ENCODE results near the gene SORBS1. TPM values are rescaled to one million over a fixed set of nuclear protein-coding genes. Genes with fewer than 3 reads are reported as not detected.

Gene SORBS1
- total RNA-seq, 1 donor from 2014 or later = 58.2 TPM

- peaks cover 20% of the 10 kb centered on the region for H3K4me1 ChIP-seq
- no peaks in the 10 kb centered on the region for H3K9me3 ChIP-seq
- H3K27ac ChIP-seq = no peak overlapping the region
- DNase-seq (no peak), ATAC-seq (peak in 1 of 2 donors; percentile 20)
- no peak overlapping the region for H3K4me3 ChIP-seq
- TF ChIP-seq CTCF (IDR thresholded peaks at IDR 0.05) = no peak
- no peaks in the 10 kb centered on the region for H3K36me3 ChIP-seq
- no peaks in the 10 kb centered on the region for H3K27me3 ChIP-seq (ENCODE audit: low read depth)
- intact Hi-C loops (cut with DNase I) = no loop called here
Measured at GRCh38 chr10:95438781-95439180, 122.4 kb downstream of the SORBS1 start.

- H3K36me3 ChIP-seq = no peaks in the 10 kb centered on the region
- TF ChIP-seq CTCF (IDR thresholded peaks at IDR 0.05) = no peak
- no peak overlapping the region for H3K27ac ChIP-seq
- intact Hi-C loops (cut with DNase I) = no loop called here
- DNase-seq (no peak), ATAC-seq (no peak)
- H3K4me3 ChIP-seq = no peak overlapping the region
- H3K9me3 ChIP-seq = no peaks in the 10 kb centered on the region
- peaks cover 27% of the 10 kb centered on the region for H3K4me1 ChIP-seq
- H3K27me3 ChIP-seq (ENCODE audit: low read depth) = no peaks in the 10 kb centered on the region
Measured at GRCh38 chr10:95437669-95438068, 123.5 kb downstream of the SORBS1 start.

- DNase-seq = no peak
- no peaks in the 10 kb centered on the region for H3K36me3 ChIP-seq
- H3K4me1 ChIP-seq = peaks cover 27% of the 10 kb centered on the region
- ATAC-seq = no peak
- intact Hi-C loops (cut with DNase I) = no loop called here
- no peaks in the 10 kb centered on the region for H3K27me3 ChIP-seq (ENCODE audit: low read depth)
- peak overlapping the region; percentile 62 for H3K27ac ChIP-seq
- no peak for TF ChIP-seq CTCF (IDR thresholded peaks at IDR 0.05)
- no peaks in the 10 kb centered on the region for H3K9me3 ChIP-seq
- H3K4me3 ChIP-seq = no peak overlapping the region
Measured at GRCh38 chr10:95435548-95436279, 125.5 kb downstream of the SORBS1 start.

DNA sequence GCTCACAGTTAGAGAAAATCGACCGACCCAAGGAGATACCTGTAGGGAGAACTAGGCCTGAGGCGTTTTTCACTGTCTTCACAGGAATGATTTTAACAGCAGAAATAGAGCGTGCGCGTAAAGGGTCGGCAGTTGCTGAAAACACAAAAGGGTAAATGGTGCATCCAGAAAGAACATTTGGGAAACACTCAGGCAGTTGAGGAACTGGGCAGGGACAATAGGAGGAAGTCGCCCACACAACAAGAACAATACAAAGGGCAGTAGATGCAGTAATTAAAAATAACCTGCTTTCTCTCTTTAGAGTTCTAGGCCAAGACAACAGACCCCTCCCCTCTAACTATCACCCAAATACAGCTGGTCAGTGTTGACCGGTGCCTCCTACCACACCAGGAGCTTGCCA, 126.6 kb downstream of the SORBS1 start:
- H3K9me3 ChIP-seq = no peaks in the 10 kb centered on the region
- no peak for DNase-seq
- no peaks in the 10 kb centered on the region for H3K36me3 ChIP-seq
- H3K4me3 ChIP-seq = no peak overlapping the region
- intact Hi-C loops (cut with DNase I) = loop anchor here (5.0 kb wide), 1 partner anchor 168 kb away; no protein-coding TSS in a partner anchor
- peak overlapping the region; percentile 62 for H3K27ac ChIP-seq
- ATAC-seq = no peak
- H3K27me3 ChIP-seq (ENCODE audit: low read depth) = no peaks in the 10 kb centered on the region
- no peak for TF ChIP-seq CTCF (IDR thresholded peaks at IDR 0.05)
- H3K4me1 ChIP-seq = peaks cover 27% of the 10 kb centered on the region

DNA sequence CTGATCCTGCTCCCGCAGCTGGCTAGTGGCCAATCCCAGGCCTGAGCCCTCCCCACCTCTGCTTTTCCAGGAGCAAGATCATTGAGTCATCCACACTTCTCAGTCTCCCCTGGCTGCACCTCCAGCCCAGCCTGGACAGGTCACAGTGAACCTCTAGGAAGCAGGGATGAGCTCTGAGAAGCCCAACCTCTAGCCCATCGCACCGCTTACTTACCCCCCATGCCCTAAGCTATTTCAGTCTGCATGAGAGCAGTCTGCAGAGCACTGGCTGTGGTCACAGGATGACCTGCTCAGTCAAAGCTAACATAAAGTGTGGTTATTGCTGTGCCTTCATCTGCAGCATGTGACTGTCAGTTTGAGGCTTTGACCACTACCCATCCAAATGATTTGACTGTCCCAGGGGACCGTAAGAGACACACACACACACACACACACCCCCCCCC, 129.2 kb downstream of the SORBS1 start:
- Histone ChIP-seq H3K4me1 (peaks cover 30% of the 10 kb centered on the region), H3K27me3 (ENCODE audit: low read depth) (no peaks in the 10 kb centered on the region), H3K4me3 (no peak overlapping the region), H3K36me3 (no peaks in the 10 kb centered on the region), H3K27ac (no peak overlapping the region), H3K9me3 (no peaks in the 10 kb centered on the region)
- intact Hi-C loops (cut with DNase I) = loop anchor here (5.0 kb wide), 1 partner anchor 170 kb away; no protein-coding TSS in a partner anchor
- TF ChIP-seq CTCF (IDR thresholded peaks at IDR 0.05) = no peak
- DNase-seq (no peak), ATAC-seq (no peak)

Data from lower lobe of right lung (tissue), 2 donors.